K562 (cell line): Measurements from ENCODE around the gene THADA. TPM values are rescaled to one million over a fixed set of nuclear protein-coding genes. Genes with fewer than 3 reads are reported as not detected.

Experiments used
- ATAC-seq: fragments of 200-7000 bp; cut with Tn5 transposase; 3 replicates; pipeline ENCODE4 v1.9.1; 2020; ENCODE audit warnings: moderate library complexity
- BruUV-seq: library from RNA; stranded (reverse); fragments of 400-500 nt; replicated peaks from 2 replicates; lab custom pipeline; 2021; lab: Mats Ljungman, UMichigan
- CTCF ChIA-PET: fragments of 300-600 bp; formaldehyde crosslinking; extraction: SDS; loops from one replicate; lab custom pipeline; 2021; ENCODE audit warnings: low intra/inter-chr PET ratio; lab: Yijun Ruan, JAX
- POLR2A ChIA-PET: fragments of 300-600, 350-650 bp; sonication (Branson Sonifier 250); formaldehyde crosslinking; extraction: SDS; loops from one replicate; lab custom pipeline; 2021; ENCODE audit warnings: antibody characterized with exemption, inconsistent platforms; lab: Yijun Ruan, JAX
- DNase-seq, 4 experiments: peaks; one replicate each; pipeline versions ENCODE4 v3.0.0 to v3.0.0-alpha.2; 2011 to 2018; ENCODE audit warnings: low spot score in 3 of 4, mixed read lengths in 3 of 4; ENCODE audit errors: extremely low read depth in 1 of 4
- FAIRE-seq: peaks from 2 replicates; lab custom pipeline; 2011; peaks lifted over from hg19 to GRCh38; lab: Jason Lieb, UNC
- H2AFZ ChIP-seq: 2 replicates; pipeline ENCODE4 v1.6.0; 2011; ENCODE audit warnings: low read depth, low read length, control low read depth, inconsistent platforms
- H3K27ac ChIP-seq: fragments of 200-600 bp; 3 replicates; pipeline ENCODE4 v1.8.0; 2011; ENCODE audit warnings: low read depth, mild to moderate bottlenecking, control low read depth, inconsistent platforms, low read length, moderate library complexity, mixed read lengths; ENCODE audit errors: extremely low read depth
- H3K27me3 ChIP-seq, 2 experiments: fragments of 300-600 bp in 1 of 2; 2 replicates in 1 of 2; 3 replicates in 1 of 2; pipeline versions ENCODE4 v1.6.0 to v1.8.0; 2011; ENCODE audit warnings: inconsistent platforms in 2 of 2, low read length in 2 of 2, mild to moderate bottlenecking in 1 of 2, mixed read lengths in 1 of 2, moderate library complexity in 1 of 2; ENCODE audit not compliant: control insufficient read depth in 2 of 2, insufficient read depth in 2 of 2
- H3K36me3 ChIP-seq: fragments of 300-600 bp; 3 replicates; pipeline ENCODE4 v1.8.0; 2011; ENCODE audit warnings: mild to moderate bottlenecking, low read length, inconsistent platforms; ENCODE audit not compliant: control insufficient read depth, insufficient read depth
- H3K4me1 ChIP-seq, 2 experiments: fragments of 200-600 bp in 1 of 2; replicated peaks in 1 of 2; 2 replicates in 1 of 2; 3 replicates in 1 of 2; pipeline versions ENCODE4 v1.5.1 to v1.8.0; 2011; ENCODE audit warnings: inconsistent platforms in 2 of 2, low read length in 2 of 2, mild to moderate bottlenecking in 1 of 2, mixed read lengths in 1 of 2, moderate library complexity in 1 of 2; ENCODE audit not compliant: control insufficient read depth in 2 of 2, insufficient read depth in 2 of 2
- H3K4me2 ChIP-seq: 2 replicates; pipeline ENCODE4 v1.6.1; 2011; ENCODE audit warnings: low read length, control low read depth, inconsistent platforms, mixed read lengths; ENCODE audit not compliant: insufficient read depth
- H3K4me3 ChIP-seq: fragments of 200-600 bp; sonication (generic), shearing (Covaris generic); 2 replicates; pipeline ENCODE4 v1.5.1; 2016; ENCODE audit warnings: control low read depth, inconsistent platforms
- H3K79me2 ChIP-seq: fragments of 200-600 bp; 3 replicates; pipeline ENCODE4 v1.8.0; 2011; ENCODE audit warnings: low read length, inconsistent platforms; ENCODE audit not compliant: control insufficient read depth, insufficient read depth
- H3K9ac ChIP-seq, 2 experiments: 2 replicates each; pipeline versions ENCODE4 v1.6.0 to v1.6.1; 2011; ENCODE audit warnings: low read depth in 2 of 2, low read length in 2 of 2, control low read depth in 1 of 2, inconsistent platforms in 1 of 2, mild to moderate bottlenecking in 1 of 2, mixed read lengths in 1 of 2; ENCODE audit not compliant: insufficient read depth in 1 of 2
- H3K9me1 ChIP-seq: one replicate; pipeline ENCODE4 v1.6.0; 2011; ENCODE audit warnings: inconsistent platforms, mild to moderate bottlenecking, low read length, moderate library complexity; ENCODE audit not compliant: control insufficient read depth, insufficient read depth
- H3K9me3 ChIP-seq: replicated peaks from 2 replicates; pipeline ENCODE4 v1.5.1; 2011; ENCODE audit warnings: low read depth, low read length, inconsistent platforms; ENCODE audit not compliant: control insufficient read depth, insufficient read depth
- H4K20me1 ChIP-seq: replicated peaks from 2 replicates; pipeline ENCODE4 v1.6.1; 2011; ENCODE audit warnings: low read length, inconsistent platforms, mixed read lengths; ENCODE audit not compliant: control insufficient read depth, insufficient read depth
- BCOR ChIP-seq: fragments of 450-650 bp; IDR thresholded peaks from 2 replicates; pipeline ENCODE4 v1.6.1; 2016
- CBX1 ChIP-seq: sonication (generic); IDR thresholded peaks from 2 replicates; pipeline ENCODE4 v1.6.1; 2016; ENCODE audit warnings: antibody characterized with exemption, low read depth, mild to moderate bottlenecking
- CEBPB ChIP-seq: fragments of 450-650 bp; IDR thresholded peaks from 2 replicates; pipeline ENCODE4 v1.6.1; 2016; ENCODE audit warnings: missing genetic modification characterization, missing compliant biosample characterization
- CEBPG ChIP-seq, 3 experiments: fragments of 200-800 bp in 1 of 3; sonication (Bioruptor generic) in 1 of 3; sonication (generic) in 1 of 3; formaldehyde crosslinking in 1 of 3; IDR thresholded peaks in 2 of 3; conservative IDR thresholded peaks in 1 of 3; 2 replicates each; pipeline versions ENCODE4 v1.6.1 to v1.8.0; 2016 to 2022; ENCODE audit warnings: missing compliant biosample characterization in 2 of 3, missing genetic modification characterization in 2 of 3, mild to moderate bottlenecking in 1 of 3, missing genetic modification reagents in 1 of 3
- CTCF ChIP-seq, 3 experiments: IDR thresholded peaks in 2 of 3; conservative IDR thresholded peaks in 1 of 3; 2 replicates each; pipeline ENCODE4 v1.5.1; 2011 to 2012; ENCODE audit warnings: low read length in 3 of 3, mild to moderate bottlenecking in 3 of 3, control low read depth in 2 of 3, improper control_type of control experiment in 1 of 3, inconsistent platforms in 1 of 3, low read depth in 1 of 3, mixed read lengths in 1 of 3, moderate library complexity in 1 of 3; ENCODE audit not compliant: insufficient read depth in 2 of 3
- HMBOX1 ChIP-seq: sonication (generic); IDR thresholded peaks from 2 replicates; pipeline ENCODE4 v1.6.1; 2016
- NR0B1 ChIP-seq: fragments of 450-650 bp; IDR thresholded peaks from one replicate; pipeline ENCODE4 v1.6.1; 2018; ENCODE audit warnings: mild to moderate bottlenecking, moderate library complexity; ENCODE audit not compliant: partially characterized antibody
- RAD21 ChIP-seq, 2 experiments: fragments of 250-450 bp in 1 of 2; fragments of 450-650 bp in 1 of 2; sonication (Bioruptor Pico) in 1 of 2; formaldehyde crosslinking in 1 of 2; IDR thresholded peaks in 1 of 2; conservative IDR thresholded peaks in 1 of 2; 2 replicates each; pipeline versions ENCODE4 v1.4.0 to v1.8.0; 2020 to 2022; ENCODE audit warnings: mild to moderate bottlenecking in 2 of 2, moderate library complexity in 1 of 2
- SMC3 ChIP-seq: conservative IDR thresholded peaks from 2 replicates; pipeline ENCODE4 v1.6.1; 2011; ENCODE audit warnings: low read depth, low read length, improper control_type of control experiment; ENCODE audit not compliant: insufficient read depth
- WGBS: fragments of 100-300 bp; shearing (Covaris generic); methylation state at CpG from one replicate; pipeline ENCODE4 v1.1.6; 2016; ENCODE audit warnings: low coverage, mixed read lengths; ENCODE audit not compliant: insufficient coverage; ENCODE audit errors: missing lambda C conversion rate; 5-methylcytosine and 5-hydroxymethylcytosine counted together
- in situ Hi-C: fragments of 300-500 bp; cut with MboI; formaldehyde crosslinking; loops from 4 replicates; pipeline ENCODE4 v1.15.0; 2018; ENCODE audit warnings: inconsistent platforms, mixed read lengths
- intact Hi-C: fragments of 100-400 bp; cut with micrococcal nuclease; formaldehyde crosslinking; loops from 2 replicates; pipeline ENCODE4 v1.14.2; 2022
- polyA plus RNA-seq, 8 experiments: library from polyadenylated mRNA; depleted of rRNA in 4 of 8; stranded (reverse) in 5 of 8; unstranded in 3 of 8; fragments of >200 nt; fragmentation: Nextera tagmentation in 2 of 8; fragmentation: Illumina TruSeq in 1 of 8; extraction: Ambion mirVana in 2 of 8; extraction: Trizol in 1 of 8; gene quantifications; 2 replicates each; pipeline versions ENCODE4 v1.2.1 to v1.2.3, GENCODE V29; 2011 to 2014; ENCODE audit warnings: inconsistent platforms in 1 of 8, missing spikeins in 1 of 8
- total RNA-seq, 7 experiments: library from RNA; depleted of rRNA in 6 of 7; stranded (reverse); fragments of >200 nt in 6 of 7; fragmentation: Illumina TruSeq in 2 of 7; extraction: Trizol in 2 of 7; gene quantifications; 2 replicates each; pipeline versions ENCODE4 v1.2.1 to v1.2.3, GENCODE V29; 2011 to 2021; ENCODE audit warnings: low replicate concordance in 1 of 7

The THADA gene
- total and polyA plus RNA-seq, 9 of the 15 experiments (the other 6 are each of a cell fraction or from before 2014, with no cell fraction given) = 17.8 to 34.7 (median 31.9) TPM

DNA sequence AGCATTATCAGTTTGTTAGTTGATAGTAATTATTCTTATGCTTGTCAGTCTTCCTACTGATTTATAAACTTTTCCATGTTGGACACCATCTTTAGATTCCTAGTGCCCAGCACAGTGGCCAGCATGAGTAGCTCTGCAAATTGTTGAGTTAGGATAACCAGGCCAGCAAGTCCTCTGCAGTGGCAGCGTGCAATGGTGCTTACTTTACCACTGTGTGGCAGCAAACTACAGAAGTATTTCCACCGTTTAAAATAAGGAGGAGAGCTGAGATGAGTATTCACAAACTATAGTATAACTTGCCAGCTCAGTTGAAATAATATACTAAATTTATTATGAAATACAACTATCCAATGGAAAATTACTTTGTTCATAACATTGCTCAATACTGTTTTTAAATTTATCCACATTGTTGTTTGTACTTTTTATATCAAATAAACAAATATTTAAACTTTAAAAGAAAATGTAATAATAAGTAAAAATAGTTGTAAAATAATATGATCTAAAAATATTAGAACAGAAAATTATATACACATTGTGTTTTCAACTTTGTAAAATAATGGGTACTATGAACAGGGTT lies 9.3 kb upstream of the THADA start:
- in situ Hi-C loops (no loop called here), intact Hi-C loops (loop anchor here (5.0 kb wide), 1 partner anchor 658 kb away; no protein-coding TSS in a partner anchor)
- no peaks in the 10 kb centered on the region for H4K20me1 ChIP-seq
- no peaks in the 10 kb centered on the region for H3K9me3 ChIP-seq
- FAIRE-seq = peak; percentile 49
- BruUV-seq = no TSS peak
- H3K9ac ChIP-seq = no peak overlapping the region
- peak; percentile 17 to 60 (median 37) for DNase-seq
- ATAC-seq = peak; percentile 92
- CTCF ChIA-PET = interaction anchor here (0.6 to 1.4 kb wide), 2 partner anchors 776 to 874 kb away, joined by 3 to 5 read pairs; no protein-coding TSS in a partner anchor
- H3K79me2 ChIP-seq = no peaks in the 10 kb centered on the region
- POLR2A ChIA-PET = interaction anchor here (0.5 to 0.9 kb wide), 2 partner anchors 9 to 743 kb away, joined by 3 to 6 read pairs; partner anchors contain the start of gene THADA
- H2AFZ ChIP-seq = peak overlapping the region; percentile 53; the same call in 1 of the 2 replicates
- no peaks in the 10 kb centered on the region; a peak in 1 of 5 replicates for H3K4me1 ChIP-seq
- no peak overlapping the region for H3K4me2 ChIP-seq
- H3K36me3 ChIP-seq = no peaks in the 10 kb centered on the region
- H3K27ac ChIP-seq = no peak overlapping the region
- H3K4me3 ChIP-seq = no peak overlapping the region
- WGBS = 9% methylated on average over 2 of the region's 2 CpGs
- no peaks in the 10 kb centered on the region for H3K9me1 ChIP-seq
- no peaks in the 10 kb centered on the region for H3K27me3 ChIP-seq
- TF ChIP-seq RAD21 (CRISPR knock-in tag; conservative IDR thresholded peaks at IDR 0.05 in 1 of 2, IDR thresholded peaks at IDR 0.05 in 1 of 2) = peak; percentile 18 to 60; a peak in 3 of 4 replicates
- TF ChIP-seq NR0B1 = no peak
- TF ChIP-seq SMC3 = 0 out of 2 replicates have a peak, but pooled peaks have one; percentile 24
- TF ChIP-seq CBX1 = no peak
- no peak for TF ChIP-seq CEBPG (CRISPR knock-in tag; IDR thresholded peaks at IDR 0.05)
- peak; percentile 42 to 72; a peak in 3 of 4 replicates for TF ChIP-seq CEBPG (tag; conservative IDR thresholded peaks at IDR 0.05 in 1 of 2, IDR thresholded peaks at IDR 0.05 in 1 of 2)
- TF ChIP-seq HMBOX1 = peak; percentile 71
- peak; percentile 55 for TF ChIP-seq CEBPB (tag)
- TF ChIP-seq CTCF (IDR thresholded peaks at IDR 0.05 in 2 of 3, conservative IDR thresholded peaks at IDR 0.05 in 1 of 3; ENCODE audit: insufficient read depth in 2 of 3, low read depth in 1 of 3, low read length in 3 of 3) = peak; percentile 54 to 74 (median 67); a peak in 5 of 6 replicates
- no peak for TF ChIP-seq BCOR
